Retinal pigment epithelial cell (primary cell): ENCODE measurements around the gene NPS.

Source experiments
- DNase-seq: peaks from one replicate; pipeline ENCODE4 v3.0.0-alpha.2; 2010; ENCODE audit warnings: low read depth
- H3K4me3 ChIP-seq: 2 replicates; pipeline ENCODE4 v1.5.1; 2011; ENCODE audit warnings: mild to moderate bottlenecking, low read length, control low read depth, moderate library complexity
- TF ChIP-seq, protein P1 (sequence below): conservative IDR thresholded peaks from 2 replicates; pipeline ENCODE4 v1.5.1; 2011; ENCODE audit warnings: low read depth, low read length, control low read depth, inconsistent platforms

The NPS gene

GRCh38 chr10:127534496-127534895 is 14.6 kb upstream of the NPS start:
- no peak for DNase-seq
- H3K4me3 ChIP-seq, result no peak overlapping the region
- TF ChIP-seq, protein P1, sequence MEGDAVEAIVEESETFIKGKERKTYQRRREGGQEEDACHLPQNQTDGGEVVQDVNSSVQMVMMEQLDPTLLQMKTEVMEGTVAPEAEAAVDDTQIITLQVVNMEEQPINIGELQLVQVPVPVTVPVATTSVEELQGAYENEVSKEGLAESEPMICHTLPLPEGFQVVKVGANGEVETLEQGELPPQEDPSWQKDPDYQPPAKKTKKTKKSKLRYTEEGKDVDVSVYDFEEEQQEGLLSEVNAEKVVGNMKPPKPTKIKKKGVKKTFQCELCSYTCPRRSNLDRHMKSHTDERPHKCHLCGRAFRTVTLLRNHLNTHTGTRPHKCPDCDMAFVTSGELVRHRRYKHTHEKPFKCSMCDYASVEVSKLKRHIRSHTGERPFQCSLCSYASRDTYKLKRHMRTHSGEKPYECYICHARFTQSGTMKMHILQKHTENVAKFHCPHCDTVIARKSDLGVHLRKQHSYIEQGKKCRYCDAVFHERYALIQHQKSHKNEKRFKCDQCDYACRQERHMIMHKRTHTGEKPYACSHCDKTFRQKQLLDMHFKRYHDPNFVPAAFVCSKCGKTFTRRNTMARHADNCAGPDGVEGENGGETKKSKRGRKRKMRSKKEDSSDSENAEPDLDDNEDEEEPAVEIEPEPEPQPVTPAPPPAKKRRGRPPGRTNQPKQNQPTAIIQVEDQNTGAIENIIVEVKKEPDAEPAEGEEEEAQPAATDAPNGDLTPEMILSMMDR, result no peak

GRCh38 chr10:127535802-127536515 is 13.2 kb upstream of the NPS start:
- no peak for DNase-seq
- TF ChIP-seq, protein P1, result no peak
- H3K4me3 ChIP-seq, result no peak overlapping the region

DNA sequence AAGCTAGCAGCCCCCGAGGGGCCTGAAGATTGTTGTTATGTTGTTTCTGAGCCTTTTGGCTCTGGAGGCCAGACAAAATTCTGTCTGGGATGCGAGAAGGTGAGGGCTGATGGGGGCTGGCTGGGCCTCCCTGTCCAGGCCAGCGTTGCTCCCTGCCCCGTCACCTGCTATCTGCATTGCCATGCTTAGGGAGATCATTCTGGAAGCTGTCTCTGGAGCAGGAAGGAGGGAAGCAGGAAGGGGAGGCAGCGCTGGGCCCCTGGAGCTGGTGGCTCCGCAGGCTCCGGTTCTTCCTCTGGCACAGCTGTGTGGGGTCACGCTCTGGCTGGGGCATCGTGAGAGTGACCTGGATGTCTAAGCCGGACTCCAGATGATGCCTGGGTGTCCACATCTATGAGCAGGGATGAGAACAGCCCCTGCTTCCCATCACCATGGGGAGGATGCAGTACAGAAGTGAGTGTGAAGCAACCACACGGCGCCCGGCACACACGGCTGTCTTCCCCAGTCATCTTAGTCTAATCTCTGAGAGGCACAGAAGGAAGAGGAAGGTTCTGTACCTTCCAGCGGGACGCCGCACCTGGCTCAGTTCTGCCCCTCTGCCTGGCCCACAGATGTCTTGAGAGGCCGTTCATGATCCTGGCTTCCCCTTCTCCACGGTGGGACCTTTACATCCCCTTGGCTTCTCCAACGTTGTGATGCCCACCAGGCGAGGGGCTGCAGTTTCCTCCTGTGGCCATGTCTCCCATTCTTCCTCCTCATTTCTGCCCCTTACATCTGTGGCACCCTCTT is 11.9 kb upstream of the NPS start:
- H3K4me3 ChIP-seq, result no peak overlapping the region
- no peak for DNase-seq
- TF ChIP-seq, protein P1, result no peak

GRCh38 chr10:127537924-127538323 is 11.2 kb upstream of the NPS start:
- H3K4me3 ChIP-seq, result no peak overlapping the region
- DNase-seq, result no peak
- TF ChIP-seq, protein P1, result no peak

GRCh38 chr10:127548022-127548421 is 1.1 kb upstream of the NPS start:
- no peak overlapping the region for H3K4me3 ChIP-seq
- no peak for DNase-seq
- TF ChIP-seq, protein P1, result no peak

- no peak for DNase-seq
- TF ChIP-seq, protein P1, result no peak
Observed at GRCh38 chr10:127550861-127551260, 1.8 kb downstream of the NPS start.

GRCh38 chr10:127552446-127552845 is 3.3 kb downstream of the NPS start:
- DNase-seq, result no peak
- H3K4me3 ChIP-seq, result no peak overlapping the region
- TF ChIP-seq, protein P1, result no peak

More at GRCh38 chr10:127550861-127551260, 1.8 kb downstream of the NPS start:
- no peak overlapping the region for H3K4me3 ChIP-seq
